BE2C (cell line): ENCODE measurements around the gene RAD51AP2.

Experiments
- DNase-seq: peaks from one replicate; pipeline ENCODE4 v3.0.0-alpha.2; 2020
- H3K27me3 ChIP-seq: fragments of 250-450 bp; sonication (Bioruptor Pico); 2 replicates; pipeline ENCODE4 v1.5.1; 2020; ENCODE audit warnings: mild to moderate bottlenecking
- H3K36me3 ChIP-seq: fragments of 250-450 bp; sonication (Bioruptor Pico); 2 replicates; pipeline ENCODE4 v1.5.1; 2020; ENCODE audit warnings: mild to moderate bottlenecking
- H3K4me1 ChIP-seq: fragments of 250-450 bp; sonication (Bioruptor Pico); 2 replicates; pipeline ENCODE4 v1.5.1; 2020
- H3K4me3 ChIP-seq: 2 replicates; pipeline ENCODE4 v1.5.1; 2011; ENCODE audit warnings: low read depth, low read length
- H3K9me3 ChIP-seq: fragments of 250-450 bp; sonication (Bioruptor Pico); 2 replicates; pipeline ENCODE4 v1.5.1; 2020
- CTCF ChIP-seq: IDR thresholded peaks from 2 replicates; pipeline ENCODE4 v1.5.1; 2012; ENCODE audit warnings: mild to moderate bottlenecking, low read depth, low read length

The RAD51AP2 gene

GRCh38 chr2:17539611-17540092 is 21.4 kb upstream of the RAD51AP2 start:
- no peaks in the 10 kb centered on the region for H3K9me3 ChIP-seq
- peaks cover 89% of the 10 kb centered on the region for H3K27me3 ChIP-seq
- TF ChIP-seq CTCF = no peak
- H3K4me3 ChIP-seq = peak overlapping the region; percentile 55
- H3K36me3 ChIP-seq = no peaks in the 10 kb centered on the region
- H3K4me1 ChIP-seq = no peaks in the 10 kb centered on the region
- no peak for DNase-seq

GRCh38 chr2:17538844-17539554 is 20.8 kb upstream of the RAD51AP2 start:
- no peak for TF ChIP-seq CTCF
- Histone ChIP-seq H3K4me3 (peak overlapping the region; percentile 36), H3K4me1 (no peaks in the 10 kb centered on the region), H3K9me3 (no peaks in the 10 kb centered on the region), H3K36me3 (no peaks in the 10 kb centered on the region), H3K27me3 (peaks cover 88% of the 10 kb centered on the region)
- DNase-seq = peak; percentile 77

GRCh38 chr2:17538022-17538843 is 20.0 kb upstream of the RAD51AP2 start:
- H3K36me3 ChIP-seq = no peaks in the 10 kb centered on the region
- H3K27me3 ChIP-seq = peaks cover 86% of the 10 kb centered on the region
- peak overlapping the region; percentile 36 for H3K4me3 ChIP-seq
- TF ChIP-seq CTCF = no peak
- H3K4me1 ChIP-seq = no peaks in the 10 kb centered on the region
- no peaks in the 10 kb centered on the region for H3K9me3 ChIP-seq
- no peak for DNase-seq

GRCh38 chr2:17536416-17536815 is 18.2 kb upstream of the RAD51AP2 start:
- Histone ChIP-seq H3K36me3 (no peaks in the 10 kb centered on the region), H3K4me3 (no peak overlapping the region), H3K9me3 (no peaks in the 10 kb centered on the region), H3K27me3 (peaks cover 70% of the 10 kb centered on the region), H3K4me1 (no peaks in the 10 kb centered on the region)
- no peak for TF ChIP-seq CTCF
- no peak for DNase-seq

- no peak for DNase-seq
- no peak for TF ChIP-seq CTCF
- Histone ChIP-seq H3K4me3 (no peak overlapping the region), H3K36me3 (no peaks in the 10 kb centered on the region), H3K4me1 (no peaks in the 10 kb centered on the region), H3K9me3 (no peaks in the 10 kb centered on the region), H3K27me3 (peaks cover 43% of the 10 kb centered on the region)
Observed at GRCh38 chr2:17533546-17533945, 15.3 kb upstream of the RAD51AP2 start.

- H3K9me3 ChIP-seq = no peaks in the 10 kb centered on the region
- H3K36me3 ChIP-seq = no peaks in the 10 kb centered on the region
- no peak for TF ChIP-seq CTCF
- no peak overlapping the region for H3K4me3 ChIP-seq
- peaks cover 31% of the 10 kb centered on the region for H3K27me3 ChIP-seq
- H3K4me1 ChIP-seq = no peaks in the 10 kb centered on the region
- DNase-seq = no peak
Observed at GRCh38 chr2:17529771-17530170, 11.5 kb upstream of the RAD51AP2 start.
